ENCODE measurements around the gene AARS2. TPM values are rescaled to one million over a fixed set of nuclear protein-coding genes. Genes with fewer than 3 reads are reported as not detected.
A peak's percentile ranks its signal among the peaks of the same experiment; 100 is the strongest.

The AARS2 gene
- total RNA-seq, 1 donor from 2014 or later = 7.9 TPM

GRCh38 chr6:44297063-44298038, 15.8 kb downstream of the AARS2 start:
- peaks cover 45% of the 10 kb centered on the region for H3K27me3 Mint-ChIP-seq (ENCODE audit: low read depth)
- TF ChIP-seq, protein P1, sequence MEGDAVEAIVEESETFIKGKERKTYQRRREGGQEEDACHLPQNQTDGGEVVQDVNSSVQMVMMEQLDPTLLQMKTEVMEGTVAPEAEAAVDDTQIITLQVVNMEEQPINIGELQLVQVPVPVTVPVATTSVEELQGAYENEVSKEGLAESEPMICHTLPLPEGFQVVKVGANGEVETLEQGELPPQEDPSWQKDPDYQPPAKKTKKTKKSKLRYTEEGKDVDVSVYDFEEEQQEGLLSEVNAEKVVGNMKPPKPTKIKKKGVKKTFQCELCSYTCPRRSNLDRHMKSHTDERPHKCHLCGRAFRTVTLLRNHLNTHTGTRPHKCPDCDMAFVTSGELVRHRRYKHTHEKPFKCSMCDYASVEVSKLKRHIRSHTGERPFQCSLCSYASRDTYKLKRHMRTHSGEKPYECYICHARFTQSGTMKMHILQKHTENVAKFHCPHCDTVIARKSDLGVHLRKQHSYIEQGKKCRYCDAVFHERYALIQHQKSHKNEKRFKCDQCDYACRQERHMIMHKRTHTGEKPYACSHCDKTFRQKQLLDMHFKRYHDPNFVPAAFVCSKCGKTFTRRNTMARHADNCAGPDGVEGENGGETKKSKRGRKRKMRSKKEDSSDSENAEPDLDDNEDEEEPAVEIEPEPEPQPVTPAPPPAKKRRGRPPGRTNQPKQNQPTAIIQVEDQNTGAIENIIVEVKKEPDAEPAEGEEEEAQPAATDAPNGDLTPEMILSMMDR (IDR thresholded peaks at IDR 0.05) = no peak
- no peak overlapping the region for H3K27ac Mint-ChIP-seq (ENCODE audit: unreplicated experiment)
- H3K4me3 Mint-ChIP-seq (ENCODE audit: unreplicated experiment) = peak overlapping the region; percentile 62
- peaks cover 6% of the 10 kb centered on the region for H3K4me1 Mint-ChIP-seq (ENCODE audit: low read depth)
- H3K9me3 Mint-ChIP-seq (ENCODE audit: low read depth) = no peaks in the 10 kb centered on the region
- DNase-seq (ENCODE audit: low spot score) = no peak
- H3K36me3 Mint-ChIP-seq (ENCODE audit: low read depth) = peaks cover 22% of the 10 kb centered on the region

DNA sequence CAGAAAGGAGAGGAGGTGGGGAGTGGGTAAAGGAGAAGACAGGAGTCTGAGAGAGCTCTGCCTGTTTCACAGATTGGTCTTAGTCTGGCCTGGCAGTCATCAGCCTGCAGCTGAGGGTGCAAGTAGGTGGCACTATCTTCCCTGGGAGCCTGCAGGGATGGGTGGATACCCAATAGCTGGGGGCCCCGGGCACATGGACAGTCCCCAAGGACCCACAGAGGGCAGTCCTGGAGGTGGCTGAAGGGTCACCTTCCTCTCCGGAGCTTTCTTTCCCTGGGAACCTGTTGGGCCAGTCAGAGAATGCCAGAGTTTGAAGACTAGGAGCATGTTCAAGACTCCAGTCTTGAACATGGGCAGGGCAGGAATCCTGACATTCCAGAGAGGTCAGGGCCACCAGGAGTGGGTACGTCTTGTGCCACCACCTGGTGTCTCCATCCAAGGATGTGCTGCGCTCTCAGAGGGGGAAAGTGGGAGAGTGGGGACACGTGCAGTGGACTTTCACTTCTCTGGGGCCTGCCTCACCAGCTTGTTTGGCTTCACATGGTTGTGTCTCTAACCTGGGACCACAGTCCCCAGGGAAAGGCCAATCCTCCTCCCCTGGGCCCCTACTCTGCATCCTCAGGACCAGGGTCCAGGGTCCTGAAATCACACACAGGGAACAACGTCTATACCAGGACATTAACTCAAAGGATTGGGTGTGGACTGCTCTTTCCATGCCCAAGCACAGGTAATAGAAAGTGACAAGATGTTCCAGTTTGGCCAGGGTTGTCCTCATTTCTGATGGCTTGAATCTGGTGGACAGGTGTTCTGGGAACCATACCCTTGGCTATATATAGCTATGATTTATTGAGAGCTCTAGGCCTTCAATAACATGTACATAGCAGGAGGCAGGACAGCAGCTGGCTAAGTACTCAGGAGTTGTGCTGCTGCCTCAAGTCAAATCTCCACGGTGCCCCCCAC, 18.0 kb downstream of the AARS2 start:
- DNase-seq (ENCODE audit: low spot score) = no peak
- Mint-ChIP-seq H3K36me3 (ENCODE audit: low read depth) (peaks cover 3% of the 10 kb centered on the region), H3K4me1 (ENCODE audit: low read depth) (peaks cover 6% of the 10 kb centered on the region), H3K9me3 (ENCODE audit: low read depth) (no peaks in the 10 kb centered on the region), H3K27me3 (ENCODE audit: low read depth) (peaks cover 63% of the 10 kb centered on the region), H3K4me3 (ENCODE audit: unreplicated experiment) (no peak overlapping the region), H3K27ac (ENCODE audit: unreplicated experiment) (no peak overlapping the region)
- TF ChIP-seq, protein P1 (IDR thresholded peaks at IDR 0.05) = no peak

DNA sequence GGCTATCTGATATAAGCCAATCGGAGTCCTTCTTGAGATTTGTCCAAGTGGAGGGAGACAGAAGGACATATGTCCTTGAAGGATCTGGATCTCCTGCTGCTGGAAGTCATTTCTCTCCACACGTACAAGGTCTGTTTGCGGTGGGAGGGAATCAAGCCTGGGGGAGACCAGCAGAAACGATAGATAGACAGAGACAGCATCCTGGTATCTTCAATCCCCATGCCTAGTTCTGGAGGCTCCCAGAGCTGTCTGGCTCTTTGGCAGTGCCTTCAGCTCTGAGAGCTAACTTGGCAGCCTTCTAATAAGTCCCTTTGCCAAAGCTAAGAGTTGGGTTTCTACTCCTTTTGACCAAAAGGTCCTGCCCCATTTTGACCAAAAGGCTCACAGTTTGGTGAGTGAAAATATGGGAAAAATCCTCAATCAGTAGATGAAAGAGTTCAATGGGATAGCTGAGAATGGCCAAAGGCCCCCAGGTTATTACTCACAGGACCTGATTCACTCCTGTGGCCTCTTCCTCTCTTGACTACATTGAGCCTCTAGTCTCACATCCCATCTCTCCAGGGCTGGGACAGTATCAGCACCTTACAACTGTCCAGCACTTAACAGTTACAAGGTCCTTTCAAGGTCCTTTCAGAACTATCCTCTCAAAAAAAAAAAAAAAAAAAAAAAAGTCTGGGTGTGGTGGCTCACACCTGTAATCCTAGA, 20.3 kb downstream of the AARS2 start:
- no peak for DNase-seq (ENCODE audit: low spot score)
- peaks cover 2% of the 10 kb centered on the region for H3K4me1 Mint-ChIP-seq (ENCODE audit: low read depth)
- H3K9me3 Mint-ChIP-seq (ENCODE audit: low read depth) = no peaks in the 10 kb centered on the region
- peaks cover 68% of the 10 kb centered on the region for H3K27me3 Mint-ChIP-seq (ENCODE audit: low read depth)
- TF ChIP-seq, protein P1 (IDR thresholded peaks at IDR 0.05) = no peak
- peaks cover 1% of the 10 kb centered on the region for H3K36me3 Mint-ChIP-seq (ENCODE audit: low read depth)
- no peak overlapping the region for H3K27ac Mint-ChIP-seq (ENCODE audit: unreplicated experiment)
- no peak overlapping the region for H3K4me3 Mint-ChIP-seq (ENCODE audit: unreplicated experiment)

DNA sequence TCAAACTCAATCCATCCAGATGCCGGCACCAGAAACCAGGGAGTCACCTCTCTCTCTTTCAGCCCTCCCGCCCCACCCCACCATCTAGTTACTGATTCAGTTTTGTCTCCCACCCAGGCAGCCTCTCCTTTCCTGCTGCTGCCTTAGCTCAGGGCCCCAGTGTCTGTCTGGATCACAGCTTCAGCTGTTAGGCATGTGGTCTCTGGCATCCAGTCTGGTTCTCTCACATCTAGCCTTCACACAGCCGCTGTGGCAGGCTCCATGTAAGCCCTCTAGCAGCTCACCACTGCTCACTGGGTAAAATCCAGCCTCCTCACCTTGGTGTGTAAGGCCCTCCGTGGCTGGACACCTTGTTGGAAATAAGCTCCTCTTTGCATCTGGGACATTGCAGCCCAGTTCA, 21.3 kb downstream of the AARS2 start:
- no peak overlapping the region for H3K4me3 Mint-ChIP-seq (ENCODE audit: unreplicated experiment)

More for the DNA sequence above, 21.3 kb downstream of the AARS2 start:
- Mint-ChIP-seq H3K27me3 (ENCODE audit: low read depth) (peaks cover 74% of the 10 kb centered on the region), H3K4me1 (ENCODE audit: low read depth) (no peaks in the 10 kb centered on the region), H3K9me3 (ENCODE audit: low read depth) (no peaks in the 10 kb centered on the region), H3K36me3 (ENCODE audit: low read depth) (peaks cover 1% of the 10 kb centered on the region), H3K27ac (ENCODE audit: unreplicated experiment) (no peak overlapping the region)
- TF ChIP-seq, protein P1 (IDR thresholded peaks at IDR 0.05) = no peak
- DNase-seq (ENCODE audit: low spot score) = no peak
